Adrenal gland (tissue), 12 donors: ENCODE data around the gene CTSW. TPM values are rescaled to one million over a fixed set of nuclear protein-coding genes. Genes with fewer than 3 reads are reported as not detected.

Experiments used
- DNase-seq, 7 donors: peaks; one replicate each; pipeline ENCODE4 v3.0.0-alpha.2; 2019 to 2020
- H3K27ac ChIP-seq, 5 donors: fragments of 200-600 bp; sonication (generic) in 4 of 5; 1 replicate in 3 of 5; 2 replicates in 2 of 5; pipeline versions ENCODE4 v1.5.1 to v1.8.0; 2016 to 2020; ENCODE audit warnings: mild to moderate bottlenecking in 1 of 5
- H3K27me3 ChIP-seq: fragments of 200-600 bp; 2 replicates; pipeline ENCODE4 v1.8.0; 2021
- H3K36me3 ChIP-seq, 2 donors: fragments of 200-600 bp; replicated peaks in 1 of 2; 1 replicate in 1 of 2; 2 replicates in 1 of 2; pipeline versions ENCODE4 v1.5.1 to v1.8.0; 2018 to 2022
- H3K4me1 ChIP-seq, 2 donors: fragments of 200-600 bp; replicated peaks in 1 of 2; 1 replicate in 1 of 2; 2 replicates in 1 of 2; pipeline versions ENCODE4 v1.5.1 to v1.8.0; 2018 to 2021
- H3K4me3 ChIP-seq, 4 donors: fragments of 200-600 bp; sonication (generic) in 3 of 4; one replicate each; pipeline ENCODE4 v1.5.1; 2016 to 2018
- H3K9me3 ChIP-seq, 3 donors: fragments of 200-600 bp; sonication (generic) in 1 of 3; replicated peaks in 1 of 3; 1 replicate in 2 of 3; 2 replicates in 1 of 3; pipeline versions ENCODE4 v1.5.1 to v1.8.0; 2016 to 2021
- POLR2A ChIP-seq, 2 donors: fragments of 450-650 bp; IDR thresholded peaks; one replicate each; pipeline ENCODE4 v1.6.1; 2017; ENCODE audit warnings: antibody characterized with exemption in 2 of 2, mild to moderate bottlenecking in 2 of 2, moderate library complexity in 1 of 2
- WGBS, 4 donors: extraction: QIAGEN DNeasy Blood & Tissue Kit in 2 of 4; methylation state at CpG; one replicate each; pipeline versions ENCODE4 v1.1.5 to v1.1.7; 2013 to 2017; 5-methylcytosine and 5-hydroxymethylcytosine counted together
- intact Hi-C, 2 donors: fragments of 100-400 bp; cut with DNase I; formaldehyde crosslinking; loops; one replicate each; pipeline versions ENCODE4 v1.14.1 to v1.15.0; 2022 to 2023
- polyA plus RNA-seq, 3 donors: library from polyadenylated mRNA; stranded (reverse); fragments of 200-250 nt in 2 of 3; fragments of 350-450 nt in 1 of 3; fragmentation: Illumina TruSeq in 1 of 3; extraction: RNeasy Lipid Tissue Mini Kit (QIAGEN cat#74804) in 1 of 3; gene quantifications; one replicate each; pipeline ENCODE4 v1.2.3, GENCODE V29; 2013 to 2014
- total RNA-seq, 9 donors: library from RNA; depleted of rRNA in 4 of 9; stranded (reverse); fragments of >200 nt in 4 of 9; fragments of 120-200 nt in 1 of 9; fragmentation: NEBNext Ultra II Directional in 1 of 9; extraction: Animal tissue kit (Norgen Biotek cat#: 25700) in 1 of 9; gene quantifications; one replicate each; pipeline versions ENCODE4 v1.1.0 to v1.2.4, GENCODE V29; 2013 to 2023
- TF ChIP-seq, protein P1 (sequence below), 6 experiments: fragments of 450-650 bp in 4 of 6; fragments of 200-600 bp in 2 of 6; sonication (generic) in 1 of 6; IDR thresholded peaks; 1 replicate in 5 of 6; 2 replicates in 1 of 6; pipeline versions ENCODE4 v1.5.1 to v1.8.0; 2016 to 2021; ENCODE audit warnings: antibody characterized with exemption in 6 of 6, mild to moderate bottlenecking in 2 of 6, moderate library complexity in 1 of 6
- donor health status: healthy with polysubstance abuse.
- donor health status: Bipolar disorder and iron deficiency.
- donor health status: DM: yes; HTN: yes; CAD: no.
- donor health status: DM: no; HTN: no; CAD: no.
- donor health status: DM: no; HTN: no; CAD: no.
- donor health status: DM: yes; HTN: yes; CAD: no.

Gene CTSW
- total and polyA plus RNA-seq, 12 donors: 0.28 to 4.8 (median 0.96) TPM; not detected in 2

DNA sequence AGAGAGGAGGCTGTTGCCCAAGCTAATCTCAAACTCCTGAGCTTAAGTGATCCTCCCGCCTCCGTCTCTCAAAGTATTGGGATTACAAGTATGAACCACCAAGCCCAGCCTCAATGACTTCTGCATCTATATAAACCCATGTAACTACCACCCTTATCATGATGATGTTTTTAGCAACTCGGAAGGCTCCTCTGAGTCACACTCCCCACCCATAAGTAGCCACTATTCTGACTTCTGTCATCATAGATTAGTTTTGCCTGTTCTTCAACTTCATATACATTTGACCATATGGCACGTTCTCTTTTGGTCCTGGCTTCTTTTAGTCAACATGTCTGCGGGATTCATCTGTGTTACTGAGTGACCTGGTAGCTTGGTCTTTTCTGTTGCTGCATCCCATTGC lies 27.0 kb downstream of the CTSW start:
- Histone ChIP-seq H3K9me3 (no peaks in the 10 kb centered on the region), H3K27me3 (no peaks in the 10 kb centered on the region), H3K36me3 (no peaks in the 10 kb centered on the region), H3K4me1 (peaks cover 0 to 1% of the 10 kb centered on the region in 2 donors), H3K4me3 (no peak overlapping the region), H3K27ac (no peak overlapping the region)
- no peak for DNase-seq
- WGBS, 4 donors: 74 to 83% (median 83%) methylated on average over 5 of the region's 5 CpGs
- TF ChIP-seq POLR2A (IDR thresholded peaks at IDR 0.05): no peak
- TF ChIP-seq, protein P1, sequence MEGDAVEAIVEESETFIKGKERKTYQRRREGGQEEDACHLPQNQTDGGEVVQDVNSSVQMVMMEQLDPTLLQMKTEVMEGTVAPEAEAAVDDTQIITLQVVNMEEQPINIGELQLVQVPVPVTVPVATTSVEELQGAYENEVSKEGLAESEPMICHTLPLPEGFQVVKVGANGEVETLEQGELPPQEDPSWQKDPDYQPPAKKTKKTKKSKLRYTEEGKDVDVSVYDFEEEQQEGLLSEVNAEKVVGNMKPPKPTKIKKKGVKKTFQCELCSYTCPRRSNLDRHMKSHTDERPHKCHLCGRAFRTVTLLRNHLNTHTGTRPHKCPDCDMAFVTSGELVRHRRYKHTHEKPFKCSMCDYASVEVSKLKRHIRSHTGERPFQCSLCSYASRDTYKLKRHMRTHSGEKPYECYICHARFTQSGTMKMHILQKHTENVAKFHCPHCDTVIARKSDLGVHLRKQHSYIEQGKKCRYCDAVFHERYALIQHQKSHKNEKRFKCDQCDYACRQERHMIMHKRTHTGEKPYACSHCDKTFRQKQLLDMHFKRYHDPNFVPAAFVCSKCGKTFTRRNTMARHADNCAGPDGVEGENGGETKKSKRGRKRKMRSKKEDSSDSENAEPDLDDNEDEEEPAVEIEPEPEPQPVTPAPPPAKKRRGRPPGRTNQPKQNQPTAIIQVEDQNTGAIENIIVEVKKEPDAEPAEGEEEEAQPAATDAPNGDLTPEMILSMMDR (IDR thresholded peaks at IDR 0.05): no peak
- intact Hi-C loops: no loop called here

DNA sequence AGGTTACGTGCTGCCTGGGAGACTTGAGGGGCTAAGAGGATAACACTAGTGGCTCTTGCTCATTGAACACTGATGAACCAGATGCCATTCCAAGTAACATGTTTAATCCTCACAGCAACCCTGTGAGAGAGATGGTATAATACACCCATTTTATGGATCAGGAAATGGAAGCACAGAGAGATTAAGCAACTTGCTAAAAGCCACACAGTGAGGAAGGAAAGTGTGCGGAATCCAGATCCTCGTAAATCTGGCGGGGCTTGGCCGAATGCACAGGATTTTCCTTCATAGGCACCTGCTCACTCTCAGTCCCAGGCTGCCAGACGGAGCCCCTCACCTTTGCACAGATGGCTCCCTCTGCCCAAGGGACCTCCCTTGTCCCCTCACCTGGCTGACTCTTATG lies 28.2 kb downstream of the CTSW start:
- H3K4me1 ChIP-seq: peaks cover 0 to 7% of the 10 kb centered on the region in 2 donors
- no peaks in the 10 kb centered on the region for H3K36me3 ChIP-seq
- WGBS, 4 donors: 74 to 83% (median 76%) methylated on average over 4 to 6 of the region's 6 CpGs
- no peak overlapping the region for H3K27ac ChIP-seq
- intact Hi-C loops: no loop called here
- DNase-seq: no peak
- H3K9me3 ChIP-seq: no peaks in the 10 kb centered on the region
- TF ChIP-seq, protein P1 (IDR thresholded peaks at IDR 0.05): no peak
- no peak for TF ChIP-seq POLR2A (IDR thresholded peaks at IDR 0.05)
- no peaks in the 10 kb centered on the region for H3K27me3 ChIP-seq
- H3K4me3 ChIP-seq: no peak overlapping the region

DNA sequence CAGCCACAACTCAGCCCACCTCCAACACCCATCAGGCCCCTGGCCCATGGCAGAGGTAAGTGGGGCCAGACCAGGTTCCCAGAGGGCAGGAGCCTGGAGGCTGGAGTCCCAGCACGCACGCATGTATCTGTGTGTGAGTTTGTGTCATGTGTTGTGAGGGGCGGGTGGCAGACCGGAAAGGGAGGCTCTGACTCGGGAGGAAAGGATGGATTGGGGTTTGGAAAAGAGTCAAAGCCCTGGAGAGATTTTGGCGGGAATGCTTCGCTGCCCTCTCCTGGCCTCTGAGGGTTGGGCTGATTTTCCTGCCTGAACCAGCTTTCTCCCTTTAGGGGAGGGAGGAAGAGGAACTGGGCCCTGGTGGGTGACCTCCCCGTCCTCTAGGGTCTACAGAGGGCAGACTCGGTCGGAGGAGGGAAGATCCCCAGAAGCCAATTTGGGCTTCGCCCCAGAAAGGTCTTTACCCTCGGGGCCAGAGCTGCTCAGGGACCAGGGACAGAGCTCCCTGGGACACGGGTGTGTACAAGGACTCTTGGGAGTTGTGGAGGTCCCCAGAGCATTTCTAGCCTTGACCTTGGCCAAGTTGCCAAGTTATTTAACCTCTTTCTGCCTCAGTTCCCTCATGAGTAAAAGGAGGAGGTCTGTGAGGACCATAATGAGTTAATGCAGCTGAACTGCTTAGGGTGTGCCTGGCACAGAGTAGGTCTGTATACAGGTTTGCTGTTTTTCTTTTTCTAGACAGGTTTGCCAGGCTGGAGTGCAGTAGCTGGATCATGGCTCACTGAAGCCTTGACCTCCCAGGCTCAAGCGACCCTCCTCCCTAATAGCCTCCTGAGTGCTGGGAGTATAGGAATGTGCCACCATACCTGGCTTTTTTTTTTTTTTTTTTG lies 32.3 kb downstream of the CTSW start:
- no peak overlapping the region for H3K4me3 ChIP-seq
- DNase-seq: peak in 6 of 7 donors; percentile 23 to 52 (median 48)
- H3K27ac ChIP-seq: peak overlapping the region in 2 of 5 donors; percentile 34 to 75
- TF ChIP-seq, protein P1 (IDR thresholded peaks at IDR 0.05): peak in 2 of 6 experiments; percentile 22
- TF ChIP-seq POLR2A (IDR thresholded peaks at IDR 0.05): no peak
- H3K27me3 ChIP-seq: no peaks in the 10 kb centered on the region
- no peaks in the 10 kb centered on the region for H3K9me3 ChIP-seq
- no peaks in the 10 kb centered on the region for H3K36me3 ChIP-seq
- intact Hi-C loops: no loop called here
- WGBS, 4 donors: 12 to 17% (median 16%) methylated on average over 9 to 14 of the region's 14 CpGs
- peaks cover 15 to 28% of the 10 kb centered on the region in 2 donors for H3K4me1 ChIP-seq

DNA sequence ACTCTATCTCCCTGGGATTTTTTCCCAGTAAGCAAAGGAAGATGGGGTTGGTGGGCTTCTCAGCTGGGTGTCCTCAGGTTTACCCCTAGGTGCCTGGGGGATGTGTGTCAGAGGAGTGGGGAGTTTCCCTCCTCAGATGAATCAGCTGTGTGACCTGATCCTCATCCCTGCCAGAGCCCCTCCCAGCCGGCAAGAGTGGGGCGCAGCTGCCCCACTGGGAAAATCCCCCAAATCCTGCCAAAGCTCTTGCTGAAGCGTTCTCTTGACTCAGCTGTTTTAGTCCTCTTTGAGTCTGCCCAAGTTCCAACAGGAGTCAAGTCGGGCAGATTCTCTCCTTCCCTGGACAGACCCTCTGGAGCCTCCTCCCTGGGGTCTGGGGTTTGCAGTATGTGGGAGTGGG lies 33.2 kb downstream of the CTSW start:
- TF ChIP-seq, protein P1 (IDR thresholded peaks at IDR 0.05): no peak
- TF ChIP-seq POLR2A (IDR thresholded peaks at IDR 0.05): no peak
- Histone ChIP-seq H3K27me3 (no peaks in the 10 kb centered on the region), H3K4me3 (no peak overlapping the region), H3K9me3 (no peaks in the 10 kb centered on the region), H3K36me3 (no peaks in the 10 kb centered on the region), H3K27ac (no peak overlapping the region), H3K4me1 (peaks cover 23 to 38% of the 10 kb centered on the region in 2 donors)
- WGBS, 4 donors: 55 to 76% (median 62%) methylated on average over 4 of the region's 4 CpGs
- intact Hi-C loops: no loop called here
- DNase-seq: no peak
